Effector CD4-positive, alpha-beta T cell (primary cell): Measurements from ENCODE around the gene ANKRD31.
"Not testable (repeated sequence)": the region's sequence is repeated elsewhere in the genome, so short reads cannot be mapped to it uniquely, and the experiment has no call there.

Experiments used
- DNase-seq: peaks from one replicate; pipeline ENCODE4 v3.0.0-alpha.2; 2020

Gene ANKRD31

GRCh38 chr5:75138689-75139088, 98.0 kb downstream of the ANKRD31 start:
- DNase-seq, result no peak

- DNase-seq, result no peak
Observed at GRCh38 chr5:75130818-75131349, 105.8 kb downstream of the ANKRD31 start.

- no peak for DNase-seq
Observed at GRCh38 chr5:75116856-75117255, 119.8 kb downstream of the ANKRD31 start.

GRCh38 chr5:75114311-75114710, 122.4 kb downstream of the ANKRD31 start:
- DNase-seq, result not testable (repeated sequence)

- no peak for DNase-seq
Observed at GRCh38 chr5:75113354-75114113, 123.1 kb downstream of the ANKRD31 start.

- DNase-seq, result no peak
Observed at GRCh38 chr5:75108931-75109596, 127.6 kb downstream of the ANKRD31 start.

- no peak for DNase-seq
Observed at GRCh38 chr5:75108515-75108914, 128.2 kb downstream of the ANKRD31 start.

DNA sequence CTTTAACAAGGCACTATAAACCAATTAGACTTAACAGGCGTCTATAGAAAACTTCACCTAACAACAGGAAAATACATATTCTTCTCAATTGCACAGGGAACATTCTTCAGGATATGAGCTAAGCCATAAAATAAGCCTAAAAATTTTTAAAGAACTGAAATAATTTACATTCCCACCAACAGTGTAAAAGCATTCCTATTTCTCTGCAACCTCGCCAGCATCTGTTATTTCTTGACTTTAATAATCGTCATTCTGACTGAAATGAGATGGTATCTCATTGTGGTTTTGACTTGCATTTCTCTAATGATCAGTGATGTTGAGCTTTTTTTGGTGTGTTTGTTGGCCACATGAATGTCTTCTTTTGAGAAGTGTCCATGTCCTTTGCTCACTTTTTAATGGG, 140.7 kb downstream of the ANKRD31 start:
- DNase-seq, result not testable (repeated sequence)

DNA sequence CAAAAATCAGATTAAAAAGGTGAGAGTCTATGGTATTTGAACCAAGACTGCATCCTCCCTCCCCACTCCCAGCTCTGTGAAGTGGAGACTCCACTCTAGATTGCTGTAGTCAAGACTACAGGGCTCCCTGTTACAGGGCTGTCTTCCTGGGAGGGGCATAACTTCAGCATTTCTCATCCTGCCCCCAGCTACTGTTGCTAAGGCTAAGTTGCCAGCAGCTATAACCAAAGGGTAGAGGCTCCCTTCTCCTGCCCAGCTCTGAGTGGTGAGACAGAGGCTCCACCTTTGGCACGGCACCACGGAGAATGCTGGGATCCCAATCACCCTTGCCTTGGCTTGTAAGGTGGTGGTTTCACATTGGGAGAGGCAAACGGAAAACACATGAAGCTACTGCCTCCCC, 145.1 kb downstream of the ANKRD31 start:
- no peak for DNase-seq

DNA sequence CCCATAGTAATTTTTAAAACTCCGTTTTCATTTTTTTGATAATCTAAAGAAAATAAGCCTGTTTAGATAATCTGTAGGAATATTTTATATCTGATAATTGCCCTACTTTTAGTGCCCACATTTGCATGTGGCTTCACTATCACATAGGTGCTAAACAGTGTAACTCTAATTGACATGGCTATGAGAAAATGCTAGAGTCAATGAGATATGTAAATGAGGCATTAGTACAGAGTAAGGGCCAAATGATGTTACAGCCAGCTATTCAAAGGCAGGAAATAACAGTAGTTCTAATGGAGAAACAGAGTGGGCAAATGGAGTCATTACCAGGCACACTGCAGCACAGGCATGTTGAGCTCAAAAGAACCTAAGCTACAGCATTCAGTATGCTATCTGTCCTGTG, 147.0 kb downstream of the ANKRD31 start:
- no peak for DNase-seq

DNA sequence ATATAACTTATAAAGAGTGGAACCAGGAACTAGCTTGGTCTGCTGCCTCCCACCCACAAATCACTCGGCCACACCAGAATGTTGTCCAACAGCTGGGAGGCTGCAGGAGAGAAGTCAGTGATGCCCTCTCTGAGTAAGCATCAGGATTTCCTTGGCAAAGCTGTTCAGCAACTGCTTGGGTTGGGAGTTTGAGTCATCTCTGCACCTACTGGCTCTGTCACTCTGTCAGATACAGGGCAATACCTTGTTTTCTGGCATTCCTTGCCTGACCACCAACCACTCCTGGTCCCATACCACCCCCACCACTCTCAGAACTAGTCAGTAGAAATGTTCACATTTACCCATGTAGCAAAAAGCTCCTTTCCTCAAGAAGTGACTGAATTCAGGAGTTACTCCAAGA, 147.5 kb downstream of the ANKRD31 start:
- no peak for DNase-seq

DNA sequence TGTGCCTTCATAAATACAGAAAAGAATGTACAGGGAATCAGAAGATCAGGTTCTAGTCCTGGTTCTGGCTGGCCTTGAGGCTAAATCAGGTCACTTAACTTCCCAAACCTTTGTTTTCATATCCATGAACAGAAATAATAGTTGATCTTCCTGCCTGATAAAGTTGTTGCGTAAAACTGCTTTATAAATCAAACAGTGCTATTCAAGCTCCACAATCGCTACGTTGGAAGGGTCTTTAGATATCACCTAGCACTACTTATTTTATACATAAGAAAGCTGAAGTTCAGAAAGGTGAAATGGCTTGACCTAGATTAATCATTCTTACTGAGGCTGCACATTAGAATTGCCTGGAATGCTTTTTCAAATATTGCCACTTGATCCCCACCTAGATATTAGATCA, 148.0 kb downstream of the ANKRD31 start:
- no peak for DNase-seq

- DNase-seq, result no peak
Observed at GRCh38 chr5:75081510-75081909, 155.2 kb downstream of the ANKRD31 start.

GRCh38 chr5:75079346-75079745, 157.3 kb downstream of the ANKRD31 start:
- not testable (repeated sequence) for DNase-seq

GRCh38 chr5:75078027-75078426, 158.7 kb downstream of the ANKRD31 start:
- no peak for DNase-seq

GRCh38 chr5:75072061-75072460, 164.6 kb downstream of the ANKRD31 start:
- no peak for DNase-seq

DNA sequence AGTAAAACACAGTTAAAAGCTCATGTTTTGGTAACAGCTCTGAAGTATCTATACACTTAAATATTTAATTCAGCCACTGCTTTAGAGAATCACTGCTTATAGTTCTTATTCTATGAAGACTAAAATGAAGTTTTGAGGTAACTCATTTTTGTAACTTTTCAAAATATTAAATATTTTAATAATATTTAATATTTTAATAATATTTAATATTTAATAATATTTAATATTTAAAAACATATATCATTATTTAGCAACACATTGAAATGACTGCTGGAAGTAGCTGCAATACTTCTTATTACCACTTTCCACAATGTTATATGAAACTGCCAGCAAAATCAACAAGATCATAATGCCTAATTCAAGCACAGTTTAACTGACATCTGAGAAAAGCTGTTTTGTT, 165.6 kb downstream of the ANKRD31 start:
- DNase-seq, result no peak

GRCh38 chr5:75067434-75067833, 169.2 kb downstream of the ANKRD31 start:
- DNase-seq, result no peak

- DNase-seq, result no peak
Observed at GRCh38 chr5:75062925-75063531, 173.7 kb downstream of the ANKRD31 start.

DNA sequence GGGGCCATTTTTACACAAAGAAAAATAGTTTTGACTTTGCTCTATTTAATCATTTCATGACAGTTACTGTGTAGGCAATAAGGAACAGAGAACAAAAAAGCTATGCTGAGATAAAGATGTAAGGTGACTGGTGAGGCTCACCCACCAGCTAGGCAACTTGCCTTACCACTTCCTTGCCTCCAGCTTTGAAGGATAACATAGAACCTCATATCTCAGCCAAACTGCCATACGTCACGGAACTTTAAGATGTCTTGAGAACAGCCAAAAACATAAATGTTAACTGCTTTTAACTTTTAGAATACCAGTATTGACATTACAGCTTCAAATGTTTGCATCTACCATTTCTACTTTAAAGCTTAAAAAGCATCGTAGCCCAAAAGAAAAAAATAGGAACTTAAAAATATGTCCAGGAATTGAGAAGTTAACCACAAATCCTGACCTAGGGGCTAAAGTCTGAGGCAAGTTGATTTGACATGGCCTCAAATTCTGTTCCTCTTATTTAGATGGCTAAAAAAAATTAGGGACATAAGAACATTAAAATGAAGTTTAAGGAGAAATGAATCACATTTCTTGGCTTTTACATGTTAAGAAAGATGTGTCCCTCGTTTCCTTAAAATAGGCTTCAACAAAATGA, 176.6 kb downstream of the ANKRD31 start:
- peak; percentile 49 for DNase-seq

DNA sequence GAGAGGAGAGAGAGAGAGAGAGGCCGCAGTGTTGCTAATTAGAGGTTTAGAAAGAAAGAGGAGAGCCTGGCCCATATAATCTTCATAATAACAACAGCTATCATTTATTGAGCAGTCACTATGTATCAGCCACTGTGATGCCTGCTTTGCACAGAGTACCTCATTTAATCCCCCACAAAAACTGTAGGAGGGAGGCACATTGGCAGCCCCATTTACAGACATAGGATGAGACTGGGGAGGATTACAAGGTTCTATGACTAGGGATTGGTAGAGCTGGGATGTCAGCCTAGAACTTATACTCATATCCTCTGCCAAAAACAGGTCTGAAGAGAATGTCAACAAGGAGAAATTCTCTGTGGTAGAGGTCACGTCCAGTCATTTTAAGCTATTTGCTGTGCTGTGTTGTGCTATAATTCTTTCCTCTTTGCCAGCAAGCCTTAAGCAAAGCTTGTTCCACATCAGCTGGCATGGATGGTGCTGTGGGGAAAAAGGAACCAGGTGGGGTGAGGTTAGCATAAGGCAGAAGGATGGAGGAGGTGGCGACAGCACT, 177.6 kb downstream of the ANKRD31 start:
- no peak for DNase-seq

DNA sequence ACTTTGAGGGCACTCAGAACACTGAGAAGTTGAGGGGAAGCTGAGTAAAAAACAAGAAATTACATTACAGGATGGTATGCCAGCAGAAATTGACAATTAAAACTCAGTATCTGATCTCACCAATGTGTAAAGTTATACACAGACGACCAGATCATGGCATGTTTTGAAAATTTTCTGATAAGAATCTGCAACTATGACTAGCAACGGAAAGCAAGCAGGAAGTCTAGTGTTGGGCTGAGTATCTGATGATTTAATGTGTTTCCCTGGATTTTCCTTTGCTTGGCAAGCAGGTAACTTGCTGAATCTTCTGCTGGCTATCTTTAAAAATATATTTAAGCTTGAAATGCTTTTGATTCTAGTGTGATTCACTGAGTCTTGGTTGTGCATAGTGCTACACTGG, 179.1 kb downstream of the ANKRD31 start:
- DNase-seq, result no peak

GRCh38 chr5:75055727-75056144, 180.9 kb downstream of the ANKRD31 start:
- DNase-seq, result no peak
